ENCODE measurements around the gene TPO. TPM values are rescaled to one million over a fixed set of nuclear protein-coding genes. Genes with fewer than 3 reads are reported as not detected.

Gene TPO
- total RNA-seq, 3 donors from 2014 or later, result 5.1 to 21.0 (median 15.1) TPM

GRCh38 chr2:1432726-1433125 is 19.5 kb downstream of the TPO start:
- Histone ChIP-seq H3K4me1 (no peaks in the 10 kb centered on the region), H3K27me3 (no peaks in the 10 kb centered on the region), H3K4me3 (no peak overlapping the region), H3K36me3 (no peaks in the 10 kb centered on the region), H3K27ac (no peak overlapping the region), H3K9me3 (no peaks in the 10 kb centered on the region)
- intact Hi-C loops (cut with DNase I; ENCODE audit: low total_unique reads), result no loop called here
- TF ChIP-seq, protein P1, sequence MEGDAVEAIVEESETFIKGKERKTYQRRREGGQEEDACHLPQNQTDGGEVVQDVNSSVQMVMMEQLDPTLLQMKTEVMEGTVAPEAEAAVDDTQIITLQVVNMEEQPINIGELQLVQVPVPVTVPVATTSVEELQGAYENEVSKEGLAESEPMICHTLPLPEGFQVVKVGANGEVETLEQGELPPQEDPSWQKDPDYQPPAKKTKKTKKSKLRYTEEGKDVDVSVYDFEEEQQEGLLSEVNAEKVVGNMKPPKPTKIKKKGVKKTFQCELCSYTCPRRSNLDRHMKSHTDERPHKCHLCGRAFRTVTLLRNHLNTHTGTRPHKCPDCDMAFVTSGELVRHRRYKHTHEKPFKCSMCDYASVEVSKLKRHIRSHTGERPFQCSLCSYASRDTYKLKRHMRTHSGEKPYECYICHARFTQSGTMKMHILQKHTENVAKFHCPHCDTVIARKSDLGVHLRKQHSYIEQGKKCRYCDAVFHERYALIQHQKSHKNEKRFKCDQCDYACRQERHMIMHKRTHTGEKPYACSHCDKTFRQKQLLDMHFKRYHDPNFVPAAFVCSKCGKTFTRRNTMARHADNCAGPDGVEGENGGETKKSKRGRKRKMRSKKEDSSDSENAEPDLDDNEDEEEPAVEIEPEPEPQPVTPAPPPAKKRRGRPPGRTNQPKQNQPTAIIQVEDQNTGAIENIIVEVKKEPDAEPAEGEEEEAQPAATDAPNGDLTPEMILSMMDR (IDR thresholded peaks at IDR 0.05), result no peak
- TF ChIP-seq POLR2A (IDR thresholded peaks at IDR 0.05) (no peak), POLR2AphosphoS5 (IDR thresholded peaks at IDR 0.05) (no peak)
- no peak for DNase-seq (ENCODE audit: low spot score in 2 of 2)

DNA sequence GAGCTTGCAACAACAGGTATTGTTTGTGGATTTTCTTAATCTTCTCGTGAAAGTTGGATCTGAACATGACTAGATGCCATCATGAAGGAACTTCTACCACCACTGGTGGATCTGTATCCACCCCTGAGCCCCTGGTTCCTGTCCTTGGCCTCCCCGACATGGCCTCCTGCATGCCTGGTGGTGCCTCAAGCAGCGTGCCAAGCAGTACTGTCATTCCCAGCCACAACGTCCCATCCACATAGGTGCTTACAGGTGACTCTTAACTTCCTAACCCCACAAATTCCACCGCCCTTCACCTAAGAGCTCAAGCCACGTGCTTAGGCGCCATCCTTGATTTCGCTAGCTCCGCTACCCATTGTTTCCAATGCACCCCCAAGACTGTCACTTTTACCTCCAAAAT is 23.1 kb downstream of the TPO start:
- Histone ChIP-seq H3K36me3 (no peaks in the 10 kb centered on the region), H3K9me3 (no peaks in the 10 kb centered on the region), H3K4me3 (no peak overlapping the region), H3K4me1 (no peaks in the 10 kb centered on the region), H3K27me3 (no peaks in the 10 kb centered on the region), H3K27ac (no peak overlapping the region)
- intact Hi-C loops (cut with DNase I; ENCODE audit: low total_unique reads), result no loop called here
- no peak for TF ChIP-seq POLR2AphosphoS5 (IDR thresholded peaks at IDR 0.05)
- TF ChIP-seq, protein P1 (IDR thresholded peaks at IDR 0.05), result no peak
- TF ChIP-seq POLR2A (IDR thresholded peaks at IDR 0.05), result no peak
- no peak for DNase-seq (ENCODE audit: low spot score in 2 of 2)

DNA sequence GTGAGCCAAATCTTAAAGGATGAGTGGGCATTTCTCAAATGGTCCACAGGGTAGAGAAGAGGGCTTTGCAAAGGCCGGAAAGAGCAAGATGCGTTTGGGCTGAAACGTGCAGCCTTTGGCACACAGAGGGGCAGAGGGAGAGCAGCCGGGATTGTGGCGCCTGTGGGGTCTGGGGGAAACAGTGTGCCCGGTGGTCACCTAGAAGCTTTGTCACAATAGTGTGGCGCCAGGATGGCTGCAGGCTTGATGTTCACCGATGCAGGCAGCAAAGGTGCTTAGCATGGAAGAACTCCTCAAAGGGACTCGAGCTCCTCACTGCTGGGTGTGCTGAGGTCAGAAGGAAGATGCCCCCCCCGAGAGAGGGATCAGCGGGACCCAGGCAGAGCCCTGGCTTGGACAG is 23.8 kb downstream of the TPO start:
- Histone ChIP-seq H3K27me3 (no peaks in the 10 kb centered on the region), H3K27ac (no peak overlapping the region), H3K9me3 (no peaks in the 10 kb centered on the region), H3K4me3 (no peak overlapping the region), H3K4me1 (no peaks in the 10 kb centered on the region), H3K36me3 (no peaks in the 10 kb centered on the region)
- TF ChIP-seq POLR2A (IDR thresholded peaks at IDR 0.05) (no peak), POLR2AphosphoS5 (IDR thresholded peaks at IDR 0.05) (no peak)
- TF ChIP-seq, protein P1 (IDR thresholded peaks at IDR 0.05), result no peak
- intact Hi-C loops (cut with DNase I; ENCODE audit: low total_unique reads), result no loop called here
- no peak for DNase-seq (ENCODE audit: low spot score in 2 of 2)

DNA sequence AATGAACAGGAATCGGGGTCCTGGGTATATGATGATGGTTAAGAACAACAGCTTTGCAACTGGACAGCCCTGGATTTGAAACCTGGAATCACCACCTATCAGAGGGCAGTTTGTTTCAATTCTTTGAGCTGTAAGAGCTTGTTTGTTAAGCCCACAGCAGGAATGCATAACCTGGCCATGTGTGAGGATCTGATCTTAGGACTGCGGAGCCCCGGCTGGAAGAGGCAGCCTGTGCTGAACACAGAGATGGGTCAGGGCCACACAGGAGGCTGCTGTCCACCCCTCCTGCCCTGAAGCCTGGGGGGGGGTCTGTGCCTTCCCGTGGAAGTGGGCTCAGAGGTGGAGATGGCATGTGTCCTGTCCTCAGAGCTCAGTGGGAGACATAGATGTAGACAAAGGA is 24.3 kb downstream of the TPO start:
- no peaks in the 10 kb centered on the region for H3K27me3 ChIP-seq
- intact Hi-C loops (cut with DNase I; ENCODE audit: low total_unique reads), result no loop called here
- H3K4me3 ChIP-seq, result no peak overlapping the region
- H3K9me3 ChIP-seq, result no peaks in the 10 kb centered on the region
- H3K36me3 ChIP-seq, result no peaks in the 10 kb centered on the region
- TF ChIP-seq, protein P1 (IDR thresholded peaks at IDR 0.05), result no peak
- TF ChIP-seq POLR2A (IDR thresholded peaks at IDR 0.05) (no peak), POLR2AphosphoS5 (IDR thresholded peaks at IDR 0.05) (no peak)
- no peaks in the 10 kb centered on the region for H3K4me1 ChIP-seq
- no peak overlapping the region for H3K27ac ChIP-seq
- DNase-seq (ENCODE audit: low spot score in 2 of 2), result no peak

- Histone ChIP-seq H3K27ac (no peak overlapping the region), H3K4me3 (no peak overlapping the region), H3K36me3 (no peaks in the 10 kb centered on the region), H3K27me3 (no peaks in the 10 kb centered on the region), H3K9me3 (no peaks in the 10 kb centered on the region), H3K4me1 (no peaks in the 10 kb centered on the region)
- no peak for TF ChIP-seq POLR2A (IDR thresholded peaks at IDR 0.05)
- no peak for TF ChIP-seq POLR2AphosphoS5 (IDR thresholded peaks at IDR 0.05)
- TF ChIP-seq, protein P1 (IDR thresholded peaks at IDR 0.05), result no peak
- DNase-seq (ENCODE audit: low spot score in 2 of 2), result no peak
- intact Hi-C loops (cut with DNase I; ENCODE audit: low total_unique reads), result no loop called here
These were observed 25.7 kb downstream of the TPO start for GRCh38 chr2:1438972-1439371.
